T-cell (primary cell): ENCODE results near the gene TGFBR3. TPM values are rescaled to one million over a fixed set of nuclear protein-coding genes. Genes with fewer than 3 reads are reported as not detected.

Source experiments
- ATAC-seq, 4 experiments: fragments of 200-7000 bp in 3 of 4; fragments of 150-1000 bp in 1 of 4; cut with Tn5 transposase; replicated peaks in 1 of 4; 1 replicate in 3 of 4; 2 replicates in 1 of 4; pipeline ENCODE4 v1.10.0; 2021; ENCODE audit warnings: moderate library complexity in 3 of 4, mild to moderate bottlenecking in 2 of 4, moderate number of reproducible peaks in 1 of 4
- CTCF ChIA-PET, 2 donors: fragments of 300-600 bp; sonication (Branson Sonifier 250); formaldehyde crosslinking; loops; one replicate each; lab custom pipeline; 2022; ENCODE audit warnings: antibody characterized with exemption in 2 of 2; lab: Charles Lee
- POLR2A ChIA-PET, 2 donors: fragments of 300-600 bp; sonication (Branson Sonifier 250); formaldehyde crosslinking; loops; one replicate each; lab custom pipeline; 2022; ENCODE audit warnings: antibody characterized with exemption in 2 of 2; lab: Charles Lee
- DNase-seq, 35 experiments: peaks; one replicate each; pipeline versions ENCODE4 v3.0.0 to v3.0.0-alpha.2; 2013 to 2023
- H3K27ac ChIP-seq: one replicate; pipeline ENCODE4 v1.5.1; 2013; ENCODE audit warnings: low read length
- H3K27me3 ChIP-seq, 2 experiments: replicated peaks in 1 of 2; 1 replicate in 1 of 2; 2 replicates in 1 of 2; pipeline versions ENCODE4 v1.6.1 to v1.7.0; 2013; ENCODE audit warnings: low read length in 1 of 2, mixed read lengths in 1 of 2; ENCODE audit not compliant: control insufficient read depth in 2 of 2, insufficient read depth in 2 of 2; ENCODE audit errors: extremely low read depth in 1 of 2
- H3K36me3 ChIP-seq, 2 donors: 1 replicate in 1 of 2; 2 replicates in 1 of 2; pipeline versions ENCODE4 v1.6.1 to v1.7.0; 2013; ENCODE audit warnings: low read length in 1 of 2; ENCODE audit not compliant: control insufficient read depth in 2 of 2, insufficient read depth in 1 of 2; ENCODE audit errors: extremely low read depth in 1 of 2
- H3K4me1 ChIP-seq, 2 experiments: 1 replicate in 1 of 2; 2 replicates in 1 of 2; pipeline versions ENCODE4 v1.6.1 to v1.7.0; 2013; ENCODE audit warnings: low read length in 2 of 2, mixed read lengths in 1 of 2; ENCODE audit not compliant: insufficient read depth in 2 of 2, control insufficient read depth in 1 of 2; ENCODE audit errors: extremely low read depth in 1 of 2
- H3K4me3 ChIP-seq, 2 donors: 1 replicate in 1 of 2; 2 replicates in 1 of 2; pipeline versions ENCODE4 v1.5.1 to v1.7.0; 2013; ENCODE audit warnings: mild to moderate bottlenecking in 2 of 2, low read length in 1 of 2, moderate library complexity in 1 of 2; ENCODE audit not compliant: control insufficient read depth in 1 of 2; ENCODE audit errors: extremely low read depth in 1 of 2
- H3K9me3 ChIP-seq: 2 replicates; pipeline ENCODE4 v1.7.0; 2013
- H3K27ac Mint-ChIP-seq, 2 donors: one replicate each; pipeline ENCODE4 v1.8.0; 2020 to 2021; ENCODE audit warnings: mild to moderate bottlenecking in 2 of 2, mixed read lengths in 2 of 2
- H3K27me3 Mint-ChIP-seq, 2 donors: one replicate each; pipeline ENCODE4 v1.8.0; 2021 to 2022; ENCODE audit warnings: mixed read lengths in 2 of 2
- H3K36me3 Mint-ChIP-seq: one replicate; pipeline ENCODE4 v1.8.0; 2021; ENCODE audit warnings: mixed read lengths
- H3K4me1 Mint-ChIP-seq, 3 donors: one replicate each; pipeline ENCODE4 v1.8.0; 2020 to 2022; ENCODE audit warnings: mixed read lengths in 3 of 3, mild to moderate bottlenecking in 1 of 3
- H3K4me3 Mint-ChIP-seq, 3 donors: one replicate each; pipeline ENCODE4 v1.8.0; 2020 to 2022; ENCODE audit warnings: mild to moderate bottlenecking in 3 of 3, mixed read lengths in 3 of 3, moderate library complexity in 3 of 3
- H3K9me3 Mint-ChIP-seq, 3 donors: one replicate each; pipeline ENCODE4 v1.8.0; 2020 to 2022; ENCODE audit warnings: mixed read lengths in 3 of 3
- WGBS: methylation state at CpG from one replicate; pipeline ENCODE4 v1.1.5; 2013; ENCODE audit warnings: missing lambda C conversion rate; ENCODE audit not compliant: insufficient coverage; 5-methylcytosine and 5-hydroxymethylcytosine counted together
- total RNA-seq, 35 experiments: library from RNA in 6 of 35; stranded (reverse) in 6 of 35; fragments of 120-200 nt in 1 of 35; gene quantifications; one replicate each; pipeline versions ENCODE4 v1.2.1 to v1.2.4 and lab custom pipeline; 2013 to 2026

Gene TGFBR3
- total RNA-seq, 5 donors from 2014 or later (not counting 1 experiment from before 2014, with no cell fraction given), result 17.5 to 65.4 (median 36.4) TPM

DNA sequence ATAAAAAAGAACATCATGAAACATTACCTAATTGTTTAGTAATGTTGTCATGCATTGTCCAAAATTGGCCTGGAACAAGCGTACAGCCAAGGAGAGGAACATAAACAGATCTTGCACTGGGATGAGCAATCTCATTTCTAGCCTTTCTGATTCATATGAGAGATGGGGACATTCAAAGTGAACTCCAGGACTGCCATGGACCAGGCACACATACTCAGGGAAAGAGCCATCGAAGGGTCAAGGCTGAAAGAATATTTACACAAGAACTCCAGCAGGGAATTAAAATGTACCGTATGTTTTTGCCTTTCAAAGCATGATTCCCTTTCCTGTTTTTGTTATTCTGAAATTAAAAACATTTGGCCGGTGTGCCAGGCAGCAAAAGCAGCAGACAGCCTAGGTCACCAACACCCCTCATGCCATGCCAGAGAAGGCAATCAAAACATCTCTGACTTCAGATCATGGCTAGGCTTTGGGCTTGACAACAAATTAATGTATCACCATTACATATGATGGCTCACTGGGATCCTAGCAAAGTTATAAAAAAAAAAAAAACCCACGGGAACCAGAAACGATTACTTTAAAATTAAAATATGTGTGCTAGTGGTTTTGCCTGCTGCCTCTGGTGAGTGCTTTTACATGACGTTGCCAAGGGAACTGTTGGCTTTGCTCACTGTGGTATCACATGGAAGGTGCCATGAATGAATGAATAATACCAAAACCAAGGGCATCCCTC is 159.8 kb downstream of the TGFBR3 start:
- H3K36me3 ChIP-seq, result peaks cover 0 to 38% of the 10 kb centered on the region in 2 donors
- POLR2A ChIA-PET, result interaction anchor here in 1 of 2 donors (0.5 kb wide), 1 partner anchor 736 kb away, joined by 9 read pairs; no protein-coding TSS in a partner anchor
- H3K27me3 Mint-ChIP-seq, result no peaks in the 10 kb centered on the region

DNA sequence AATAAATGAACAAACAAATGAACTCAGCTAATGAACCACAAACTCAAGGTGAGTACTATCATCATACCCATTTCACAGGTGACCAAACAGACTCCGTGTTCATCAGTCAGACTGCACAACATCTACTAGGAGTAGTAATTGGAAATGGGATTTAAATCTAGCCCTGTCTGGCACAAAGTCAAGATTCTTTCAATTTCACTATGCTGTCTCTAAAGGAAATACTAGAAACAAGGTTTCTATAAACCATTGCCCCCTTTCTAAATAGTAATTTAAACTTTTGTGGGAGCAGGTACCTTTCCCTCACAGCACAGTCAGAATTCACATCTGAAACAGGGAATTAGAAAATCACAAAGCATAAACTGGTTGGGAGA is 160.3 kb downstream of the TGFBR3 start:
- H3K4me3 ChIP-seq, result no peak overlapping the region
- ChIA-PET CTCF (no interaction called here), POLR2A (interaction anchor here in 1 of 2 donors (0.5 kb wide), 1 partner anchor 737 kb away, joined by 9 read pairs; no protein-coding TSS in a partner anchor)
- DNase-seq (no peak), ATAC-seq (no peak)
- H3K27ac Mint-ChIP-seq, result no peak overlapping the region
- no peaks in the 10 kb centered on the region for H3K27me3 ChIP-seq
- no peaks in the 10 kb centered on the region for H3K9me3 ChIP-seq
- no CpG with 5 or more reads among the region's 1 CpG for WGBS
- H3K4me1 Mint-ChIP-seq, result peaks cover 10 to 14% (median 14%) of the 10 kb centered on the region in 3 donors
- peaks cover 76% of the 10 kb centered on the region for H3K36me3 Mint-ChIP-seq
- no peaks in the 10 kb centered on the region for H3K9me3 Mint-ChIP-seq
- H3K4me3 Mint-ChIP-seq, result no peak overlapping the region
- peaks cover 0 to 39% of the 10 kb centered on the region in 2 donors for H3K36me3 ChIP-seq
- peaks cover 2 to 9% of the 10 kb centered on the region in 2 experiments for H3K4me1 ChIP-seq
- H3K27me3 Mint-ChIP-seq, result no peaks in the 10 kb centered on the region
- H3K27ac ChIP-seq, result no peak overlapping the region

More for the DNA sequence above, 159.8 kb downstream of the TGFBR3 start:
- ATAC-seq (no peak), DNase-seq (no peak)
- Histone ChIP-seq H3K27me3 (no peaks in the 10 kb centered on the region), H3K27ac (no peak overlapping the region), H3K9me3 (no peaks in the 10 kb centered on the region), H3K4me3 (no peak overlapping the region), H3K4me1 (peaks cover 4 to 14% of the 10 kb centered on the region in 2 experiments)
- Mint-ChIP-seq H3K27ac (peak overlapping the region in 1 of 2 donors; percentile 32), H3K36me3 (peaks cover 72% of the 10 kb centered on the region), H3K4me1 (peaks cover 15 to 19% (median 17%) of the 10 kb centered on the region in 3 donors), H3K9me3 (no peaks in the 10 kb centered on the region), H3K4me3 (no peak overlapping the region)
- WGBS, result 93% methylated on average over 4 of the region's 7 CpGs
- CTCF ChIA-PET, result interaction anchor here in 1 of 2 donors (0.7 kb wide), 1 partner anchor 201 kb away, joined by 4 read pairs; no protein-coding TSS in a partner anchor

DNA sequence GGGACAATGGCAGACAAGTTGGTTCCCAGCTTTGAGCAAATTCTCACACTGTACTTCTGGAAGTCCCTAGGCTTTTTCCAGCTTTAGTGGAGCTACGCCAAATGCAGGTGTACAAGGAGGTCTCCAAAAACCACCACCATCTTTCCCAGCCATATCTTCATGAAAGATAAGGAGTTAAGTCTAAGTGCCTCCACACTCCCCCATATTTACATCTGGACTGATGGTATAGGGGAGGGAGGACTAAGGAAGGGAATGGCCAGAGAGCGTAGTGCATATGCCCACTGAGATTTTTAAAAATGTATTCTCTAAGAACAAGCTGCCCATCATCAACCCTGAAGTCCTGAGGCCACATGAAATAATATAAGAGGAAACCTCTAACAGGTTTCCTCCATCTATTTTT is 161.3 kb downstream of the TGFBR3 start:
- Histone ChIP-seq H3K27me3 (no peaks in the 10 kb centered on the region), H3K27ac (no peak overlapping the region), H3K4me1 (peaks cover 0 to 2% of the 10 kb centered on the region in 2 experiments), H3K4me3 (no peak overlapping the region), H3K9me3 (no peaks in the 10 kb centered on the region), H3K36me3 (peaks cover 0 to 42% of the 10 kb centered on the region in 2 donors)
- CTCF ChIA-PET, result interaction anchor here in 1 of 2 donors (0.5 kb wide), 1 partner anchor 1389 kb away, joined by 4 read pairs; no protein-coding TSS in a partner anchor
- H3K27ac Mint-ChIP-seq, result no peak overlapping the region
- no CpG with 5 or more reads among the region's 2 CpGs for WGBS
- peaks cover 74% of the 10 kb centered on the region for H3K36me3 Mint-ChIP-seq
- no peaks in the 10 kb centered on the region for H3K27me3 Mint-ChIP-seq
- POLR2A ChIA-PET, result no interaction called here
- H3K4me1 Mint-ChIP-seq, result peaks cover under 1 to 5% (median 4%) of the 10 kb centered on the region in 3 donors
- H3K4me3 Mint-ChIP-seq, result no peak overlapping the region
- no peaks in the 10 kb centered on the region for H3K9me3 Mint-ChIP-seq
- ATAC-seq (no peak), DNase-seq (no peak)

DNA sequence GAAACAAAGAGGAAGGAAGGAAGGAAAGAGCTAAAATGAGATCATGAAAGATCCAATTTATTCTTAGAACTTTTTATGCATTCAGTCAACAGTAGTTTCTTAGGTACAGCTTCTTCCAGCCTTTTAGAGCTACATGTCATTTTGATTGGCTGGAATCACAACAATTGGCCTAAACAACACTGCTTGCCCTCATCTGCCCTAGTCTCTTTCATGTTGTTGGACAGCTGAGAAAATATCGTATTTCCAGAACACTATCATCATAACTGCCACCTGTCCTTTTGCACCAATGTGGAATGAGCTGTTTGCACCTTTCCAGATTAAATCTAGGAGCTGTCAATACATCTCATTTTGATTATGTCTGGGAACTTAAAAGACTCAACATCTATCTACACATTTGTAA is 161.7 kb downstream of the TGFBR3 start:
- H3K4me3 ChIP-seq, result no peak overlapping the region
- no peak overlapping the region for H3K4me3 Mint-ChIP-seq
- DNase-seq, result no peak
- ChIA-PET POLR2A (interaction anchor here (0.6 to 1.0 kb wide), 3 partner anchors 24 to 860 kb away, joined by 3 to 4 read pairs (median 3); no protein-coding TSS in a partner anchor), CTCF (interaction anchor here (0.5 to 0.7 kb wide), 2 partner anchors 15 to 1389 kb away, joined by 4 read pairs; no protein-coding TSS in a partner anchor)
- H3K9me3 ChIP-seq, result no peaks in the 10 kb centered on the region
- no peaks in the 10 kb centered on the region for H3K27me3 Mint-ChIP-seq
- H3K27me3 ChIP-seq, result no peaks in the 10 kb centered on the region
- peaks cover 0 to 46% of the 10 kb centered on the region in 2 donors for H3K36me3 ChIP-seq
- WGBS, result 100% methylated on average over 1 of the region's 1 CpG
- ATAC-seq, result no peak
- H3K27ac Mint-ChIP-seq, result no peak overlapping the region
- H3K4me1 Mint-ChIP-seq, result peaks cover 0 to 5% (median 0%) of the 10 kb centered on the region in 3 donors
- peaks cover 74% of the 10 kb centered on the region for H3K36me3 Mint-ChIP-seq
- no peaks in the 10 kb centered on the region for H3K9me3 Mint-ChIP-seq
- H3K27ac ChIP-seq, result no peak overlapping the region
- no peaks in the 10 kb centered on the region for H3K4me1 ChIP-seq

DNA sequence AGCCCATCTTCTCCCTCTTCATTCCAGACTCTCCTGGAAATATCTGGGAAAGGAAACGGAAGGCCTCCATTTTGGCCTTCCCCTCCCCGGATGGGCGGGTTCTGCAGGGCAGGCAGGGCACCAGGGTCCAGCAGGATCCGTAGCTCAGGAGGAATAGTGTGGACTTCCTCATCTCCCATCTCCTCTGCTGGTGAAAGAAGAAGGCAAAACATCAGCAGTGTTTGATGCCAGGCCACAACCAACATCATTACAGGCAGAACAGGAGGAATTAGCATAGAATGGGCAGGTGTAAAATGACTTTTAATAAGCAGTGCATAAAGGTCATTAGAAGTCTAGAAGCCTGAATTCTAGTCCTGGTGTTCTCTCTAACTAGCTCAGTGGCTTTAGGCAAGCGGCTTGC is 165.9 kb downstream of the TGFBR3 start:
- H3K4me1 ChIP-seq, result no peaks in the 10 kb centered on the region
- Mint-ChIP-seq H3K36me3 (peaks cover 65% of the 10 kb centered on the region), H3K27me3 (no peaks in the 10 kb centered on the region), H3K4me1 (peaks cover 0 to 5% (median under 1%) of the 10 kb centered on the region in 3 donors), H3K27ac (no peak overlapping the region), H3K4me3 (no peak overlapping the region), H3K9me3 (no peaks in the 10 kb centered on the region)
- H3K27ac ChIP-seq, result no peak overlapping the region
- DNase-seq (no peak), ATAC-seq (no peak)
- no peaks in the 10 kb centered on the region for H3K9me3 ChIP-seq
- CTCF ChIA-PET, result interaction anchor here in 1 of 2 donors (1.4 kb wide), 1 partner anchor 207 kb away, joined by 3 read pairs; no protein-coding TSS in a partner anchor
- no peak overlapping the region for H3K4me3 ChIP-seq
- peaks cover 0 to 41% of the 10 kb centered on the region in 2 donors for H3K36me3 ChIP-seq
- POLR2A ChIA-PET, result interaction anchor here in 1 of 2 donors (0.6 kb wide), 1 partner anchor 28 kb away, joined by 8 read pairs; no protein-coding TSS in a partner anchor
- 54% methylated on average over 3 of the region's 5 CpGs for WGBS
- no peaks in the 10 kb centered on the region for H3K27me3 ChIP-seq

DNA sequence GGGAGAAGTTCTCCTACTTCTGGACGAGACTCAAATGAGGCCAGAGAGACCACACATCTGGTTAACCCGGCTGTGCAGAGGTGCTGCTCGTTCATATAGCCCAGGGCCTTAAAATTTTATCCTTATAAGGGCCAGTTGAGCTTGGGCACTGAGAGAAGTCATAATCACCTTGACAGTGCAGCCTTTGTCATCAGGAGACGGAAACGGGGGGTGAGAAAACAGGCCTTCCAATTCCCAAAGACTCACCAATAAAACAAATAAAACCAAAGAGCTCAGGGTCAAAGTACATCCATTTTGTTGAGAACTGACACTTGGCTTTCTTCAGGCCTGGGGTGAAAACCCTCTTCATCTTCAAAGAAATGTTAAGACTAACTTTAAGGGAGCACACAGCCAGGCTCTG is 167.1 kb downstream of the TGFBR3 start:
- DNase-seq (no peak), ATAC-seq (no peak)
- Mint-ChIP-seq H3K4me1 (peaks cover 2 to 10% (median 3%) of the 10 kb centered on the region in 3 donors), H3K27ac (no peak overlapping the region), H3K9me3 (no peaks in the 10 kb centered on the region), H3K36me3 (peaks cover 66% of the 10 kb centered on the region), H3K27me3 (no peaks in the 10 kb centered on the region), H3K4me3 (no peak overlapping the region)
- Histone ChIP-seq H3K36me3 (peaks cover 0 to 44% of the 10 kb centered on the region in 2 donors), H3K9me3 (no peaks in the 10 kb centered on the region), H3K4me1 (no peaks in the 10 kb centered on the region), H3K4me3 (no peak overlapping the region), H3K27me3 (no peaks in the 10 kb centered on the region), H3K27ac (no peak overlapping the region)
- CTCF ChIA-PET, result no interaction called here
- 86% methylated on average over 2 of the region's 5 CpGs for whole genome bisulfite sequencing
- POLR2A ChIA-PET, result interaction anchor here (0.6 kb wide), 2 partner anchors 166 to 171 kb away, joined by 3 to 5 read pairs; no protein-coding TSS in a partner anchor
